Measurements from ENCODE around the gene FSIP1. TPM values are rescaled to one million over a fixed set of nuclear protein-coding genes. Genes with fewer than 3 reads are reported as not detected.

Gene FSIP1
- total and polyA plus RNA-seq, 8 donors: 0.11 to 0.64 (median 0.38) TPM

DNA sequence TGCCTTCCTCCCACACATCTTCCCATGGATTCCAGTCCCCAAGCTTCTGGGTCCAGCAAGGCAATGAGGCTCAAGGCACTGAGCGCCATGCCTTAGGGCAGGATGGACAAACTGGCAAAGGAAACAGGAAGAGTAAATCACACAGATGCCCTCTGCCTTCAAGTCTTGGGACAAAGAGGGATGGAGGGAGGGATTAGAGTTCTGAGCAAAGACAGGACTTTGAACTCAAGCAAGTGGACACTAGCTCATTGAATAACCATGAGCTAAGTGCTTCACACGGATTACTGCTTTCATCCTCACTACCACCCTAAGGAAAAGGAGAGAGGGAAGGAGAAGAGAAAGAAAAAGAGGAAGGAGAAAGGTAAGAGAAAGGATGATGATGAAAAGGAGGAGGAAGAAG, 209.4 kb downstream of the FSIP1 start:
- Histone ChIP-seq H3K9me3 (no peaks in the 10 kb centered on the region), H3K27ac (no peak overlapping the region)
- 76 to 90% methylated on average over 2 of the region's 2 CpGs for WGBS, 2 donors

GRCh38 chr15:39565851-39566250, 216.8 kb downstream of the FSIP1 start:
- no peak overlapping the region for H3K27ac ChIP-seq
- H3K36me3 ChIP-seq: no peaks in the 10 kb centered on the region
- H3K4me3 ChIP-seq: no peak overlapping the region
- H3K27me3 ChIP-seq: no peaks in the 10 kb centered on the region
- intact Hi-C loops (cut with DNase I): no loop called here
- TF ChIP-seq, protein P1, sequence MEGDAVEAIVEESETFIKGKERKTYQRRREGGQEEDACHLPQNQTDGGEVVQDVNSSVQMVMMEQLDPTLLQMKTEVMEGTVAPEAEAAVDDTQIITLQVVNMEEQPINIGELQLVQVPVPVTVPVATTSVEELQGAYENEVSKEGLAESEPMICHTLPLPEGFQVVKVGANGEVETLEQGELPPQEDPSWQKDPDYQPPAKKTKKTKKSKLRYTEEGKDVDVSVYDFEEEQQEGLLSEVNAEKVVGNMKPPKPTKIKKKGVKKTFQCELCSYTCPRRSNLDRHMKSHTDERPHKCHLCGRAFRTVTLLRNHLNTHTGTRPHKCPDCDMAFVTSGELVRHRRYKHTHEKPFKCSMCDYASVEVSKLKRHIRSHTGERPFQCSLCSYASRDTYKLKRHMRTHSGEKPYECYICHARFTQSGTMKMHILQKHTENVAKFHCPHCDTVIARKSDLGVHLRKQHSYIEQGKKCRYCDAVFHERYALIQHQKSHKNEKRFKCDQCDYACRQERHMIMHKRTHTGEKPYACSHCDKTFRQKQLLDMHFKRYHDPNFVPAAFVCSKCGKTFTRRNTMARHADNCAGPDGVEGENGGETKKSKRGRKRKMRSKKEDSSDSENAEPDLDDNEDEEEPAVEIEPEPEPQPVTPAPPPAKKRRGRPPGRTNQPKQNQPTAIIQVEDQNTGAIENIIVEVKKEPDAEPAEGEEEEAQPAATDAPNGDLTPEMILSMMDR (IDR thresholded peaks at IDR 0.05): no peak
- FAIRE-seq (no peak), DNase-seq (no peak), ATAC-seq (no peak)
- 93 to 96% methylated on average over 2 of the region's 2 CpGs for WGBS, 2 donors
- H3K9me3 ChIP-seq: no peaks in the 10 kb centered on the region
- H3K4me1 ChIP-seq: no peaks in the 10 kb centered on the region

More for the DNA sequence above, 209.4 kb downstream of the FSIP1 start:
- FAIRE-seq (no peak), ATAC-seq (no peak), DNase-seq (no peak)
- H3K4me1 ChIP-seq: no peaks in the 10 kb centered on the region
- intact Hi-C loops (cut with DNase I): no loop called here
- H3K4me3 ChIP-seq: no peak overlapping the region
- no peaks in the 10 kb centered on the region for H3K27me3 ChIP-seq
- no peaks in the 10 kb centered on the region for H3K36me3 ChIP-seq
- TF ChIP-seq, protein P1 (IDR thresholded peaks at IDR 0.05): no peak

GRCh38 chr15:39564972-39565665, 217.5 kb downstream of the FSIP1 start:
- ATAC-seq: no peak

GRCh38 chr15:39558421-39558820, 224.2 kb downstream of the FSIP1 start:
- Histone ChIP-seq H3K4me1 (peaks cover 0 to 4% (median 0%) of the 10 kb centered on the region in 3 donors), H3K9me3 (no peaks in the 10 kb centered on the region), H3K27ac (no peak overlapping the region), H3K36me3 (no peaks in the 10 kb centered on the region), H3K27me3 (no peaks in the 10 kb centered on the region), H3K4me3 (no peak overlapping the region)
- WGBS, 2 donors: 84 to 86% methylated on average over 3 of the region's 3 CpGs
- ATAC-seq (no peak), DNase-seq (no peak), FAIRE-seq (no peak)
- TF ChIP-seq, protein P1 (IDR thresholded peaks at IDR 0.05): no peak
- intact Hi-C loops (cut with DNase I): no loop called here

More at GRCh38 chr15:39564972-39565665, 217.5 kb downstream of the FSIP1 start:
- Histone ChIP-seq H3K4me1 (no peaks in the 10 kb centered on the region), H3K9me3 (no peaks in the 10 kb centered on the region), H3K4me3 (no peak overlapping the region), H3K27ac (no peak overlapping the region), H3K36me3 (no peaks in the 10 kb centered on the region), H3K27me3 (no peaks in the 10 kb centered on the region)
- no peak for FAIRE-seq
- DNase-seq: no peak
- intact Hi-C loops (cut with DNase I): no loop called here
- TF ChIP-seq, protein P1 (IDR thresholded peaks at IDR 0.05): no peak
- WGBS, 2 donors: 73 to 80% methylated on average over 4 of the region's 4 CpGs

- H3K27ac ChIP-seq: no peak overlapping the region
- H3K4me1 ChIP-seq: peaks cover 0 to 4% (median 0%) of the 10 kb centered on the region in 3 donors
- H3K9me3 ChIP-seq: no peaks in the 10 kb centered on the region
- intact Hi-C loops (cut with DNase I): no loop called here
- TF ChIP-seq, protein P1 (IDR thresholded peaks at IDR 0.05): no peak
- H3K4me3 ChIP-seq: no peak overlapping the region
- no peak for DNase-seq
- no peaks in the 10 kb centered on the region for H3K36me3 ChIP-seq
- FAIRE-seq: no peak
- 80 to 85% methylated on average over 7 of the region's 7 CpGs for WGBS, 2 donors
- no peak for ATAC-seq
- H3K27me3 ChIP-seq: no peaks in the 10 kb centered on the region
These were observed 226.2 kb downstream of the FSIP1 start for GRCh38 chr15:39556461-39556860.
